ENCODE measurements around the gene TTLL6.

The TTLL6 gene

GRCh38 chr17:48730240-48730550, 86.8 kb downstream of the TTLL6 start:
- TF ChIP-seq CTCF (IDR thresholded peaks at IDR 0.05; ENCODE audit: low read depth, low read length) = no peak
- DNase-seq (ENCODE audit: extremely low read depth, low read depth) = no peak

GRCh38 chr17:48729335-48730239, 87.4 kb downstream of the TTLL6 start:
- no peak for TF ChIP-seq CTCF (IDR thresholded peaks at IDR 0.05; ENCODE audit: low read depth, low read length)
- no peak for DNase-seq (ENCODE audit: extremely low read depth, low read depth)

DNA sequence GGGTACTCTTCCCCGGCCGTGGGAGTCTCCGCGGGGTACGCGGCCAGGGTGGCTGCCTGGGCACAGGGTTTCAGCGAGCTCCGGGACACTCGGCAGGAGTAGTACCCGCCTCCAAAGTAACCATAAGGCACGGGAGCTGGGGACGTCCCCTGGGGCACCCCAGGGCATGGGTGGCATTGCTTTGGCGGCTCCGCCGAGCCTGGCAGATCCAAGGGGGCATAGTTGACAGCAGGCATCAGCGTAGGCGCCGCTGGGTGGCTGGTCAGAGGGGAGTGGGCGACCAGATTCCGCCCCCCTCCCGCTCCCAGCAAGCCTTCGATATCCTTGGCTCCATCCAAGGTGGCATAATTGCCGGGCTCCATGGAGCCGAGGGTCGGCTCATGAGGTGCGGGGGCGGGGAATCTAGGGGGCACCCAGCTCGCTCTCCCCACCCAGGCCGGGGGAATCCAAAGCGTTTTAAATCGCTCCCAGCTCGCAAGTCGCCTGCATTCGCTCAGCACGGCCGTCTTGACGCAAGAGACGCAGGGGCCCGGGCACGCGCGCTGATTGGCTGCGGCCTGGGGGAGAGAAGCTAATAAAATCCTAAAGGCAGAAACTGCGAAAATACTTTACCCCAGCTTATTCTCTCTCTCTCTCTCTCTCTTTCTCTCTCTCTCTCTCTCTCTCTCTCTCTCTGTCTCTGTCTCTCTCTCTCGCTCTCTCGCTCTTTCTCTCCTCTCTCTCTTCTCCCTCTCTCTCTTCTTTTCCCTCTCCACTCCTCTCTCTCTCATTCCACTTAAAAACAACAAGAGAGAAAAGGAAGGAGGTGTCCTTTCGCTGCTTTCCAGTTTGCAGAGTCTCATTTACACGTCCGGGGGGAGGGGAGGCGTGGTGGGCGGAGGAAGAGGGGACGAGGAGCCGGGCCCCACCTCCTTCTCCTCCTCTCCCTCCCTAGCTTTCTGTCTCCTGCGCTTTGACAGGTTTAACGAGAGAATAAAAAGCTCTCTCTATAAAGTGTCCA, 88.5 kb downstream of the TTLL6 start, which contains the start of gene HOXB13:
HOXB13 (minus strand) TSS at position 519 of the 1,000 bp plus-strand sequence; CDS start at position 362, 157 bp downstream.
- no peak for DNase-seq (ENCODE audit: extremely low read depth, low read depth)
- TF ChIP-seq CTCF (IDR thresholded peaks at IDR 0.05; ENCODE audit: low read depth, low read length) = no peak

DNA sequence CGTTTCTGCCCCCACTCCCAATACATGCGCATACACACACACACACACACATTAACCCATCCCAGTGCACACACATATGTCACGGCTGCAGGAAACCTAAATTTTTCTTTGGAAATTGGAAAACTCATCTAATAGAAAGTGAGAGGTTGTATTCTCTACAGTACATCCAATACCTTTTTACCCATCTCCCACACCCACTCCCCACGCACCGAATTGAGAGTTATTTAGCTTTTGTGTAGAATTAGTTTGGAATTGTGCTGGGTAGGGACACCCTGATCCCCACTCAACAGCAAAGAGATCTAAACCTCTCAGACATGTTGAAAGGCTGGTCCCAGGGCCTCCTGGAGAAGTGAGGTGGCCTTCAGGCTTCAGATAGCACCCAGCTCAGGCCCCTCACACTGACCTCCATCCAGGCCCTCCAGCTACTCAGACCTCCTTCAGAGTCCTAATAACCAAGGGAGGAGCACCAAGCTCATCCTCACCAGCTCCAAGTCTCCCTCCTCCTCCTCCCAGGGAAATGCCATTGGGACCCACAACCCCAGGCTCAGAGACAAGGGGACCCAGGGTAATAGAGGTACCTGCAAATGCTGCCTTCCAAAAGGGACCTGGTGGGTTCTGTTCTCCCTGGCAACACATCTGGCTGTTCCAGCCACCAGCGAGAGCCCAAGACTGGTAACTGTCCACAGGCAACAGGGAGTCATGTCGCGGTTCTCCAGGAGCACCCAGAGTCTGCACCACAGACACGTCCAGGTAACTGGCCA, 89.4 kb downstream of the TTLL6 start:
- DNase-seq (ENCODE audit: extremely low read depth, low read depth) = no peak
- TF ChIP-seq CTCF (IDR thresholded peaks at IDR 0.05; ENCODE audit: low read depth, low read length) = no peak

DNA sequence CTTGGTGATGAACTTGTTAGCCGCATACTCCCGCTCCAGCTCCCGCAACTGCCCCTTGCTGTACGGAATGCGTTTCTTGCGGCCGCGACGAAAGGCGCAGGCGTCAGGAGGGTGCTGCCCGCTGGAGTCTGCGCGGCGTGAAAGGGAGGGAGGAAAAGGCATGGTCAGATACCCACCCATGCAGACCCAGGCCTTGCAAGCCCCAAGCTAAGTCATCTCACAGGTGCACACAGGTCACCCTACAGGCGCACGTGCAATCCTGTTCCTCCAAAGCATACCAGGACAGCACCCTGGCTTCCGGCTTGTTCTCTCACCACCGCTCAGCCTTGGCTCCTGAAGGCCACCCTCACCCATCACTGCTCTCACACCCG, 90.1 kb downstream of the TTLL6 start:
- no peak for DNase-seq (ENCODE audit: extremely low read depth, low read depth)
- TF ChIP-seq CTCF (IDR thresholded peaks at IDR 0.05; ENCODE audit: low read depth, low read length) = no peak

DNA sequence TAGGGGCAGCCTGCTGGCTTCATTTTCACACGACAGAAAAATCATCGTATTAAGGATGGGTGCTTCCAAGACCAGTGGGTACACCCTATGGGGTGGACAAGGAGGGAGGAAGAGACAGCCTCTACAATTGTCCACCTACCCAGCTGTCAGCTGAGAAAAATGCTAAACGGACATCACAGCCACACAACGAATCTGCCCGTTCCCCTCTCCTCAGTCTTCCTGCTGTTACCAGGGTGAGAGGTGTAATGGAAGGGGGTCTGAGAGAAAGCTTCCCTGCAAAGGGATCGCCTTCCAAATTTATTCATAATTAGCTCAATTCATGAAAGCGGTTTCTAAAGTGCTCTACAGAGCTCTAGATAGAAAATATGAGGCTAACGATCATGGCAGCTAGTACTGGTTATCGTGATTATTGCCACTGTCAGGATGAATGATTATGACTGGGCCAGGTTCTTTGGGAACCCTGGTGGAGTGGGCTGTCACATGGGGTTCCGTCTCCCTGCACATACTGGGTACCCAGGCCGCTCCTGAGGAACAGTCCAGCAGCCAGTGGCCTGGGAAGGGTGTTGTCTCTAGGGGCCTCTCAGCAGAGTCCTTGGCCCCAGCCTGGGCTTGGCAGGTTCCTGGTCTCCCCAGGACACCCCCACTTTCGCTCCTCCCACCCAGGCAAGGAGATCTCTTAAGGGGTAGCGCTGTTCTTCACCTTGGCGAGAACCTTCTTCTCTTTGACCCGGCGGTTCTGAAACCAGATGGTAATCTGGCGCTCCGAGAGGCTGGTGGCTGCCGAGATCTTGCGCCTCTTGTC, 90.7 kb downstream of the TTLL6 start:
- no peak for TF ChIP-seq CTCF (IDR thresholded peaks at IDR 0.05; ENCODE audit: low read depth, low read length)
- no peak for DNase-seq (ENCODE audit: extremely low read depth, low read depth)

Data from AG09319 (cell line).